Suprapubic skin (tissue), 3 donors: ENCODE results near the gene SULT1A1.

Source experiments
- POLR2A ChIP-seq, 2 donors: fragments of 450-650 bp; IDR thresholded peaks; one replicate each; pipeline ENCODE4 v1.6.1; 2017; ENCODE audit warnings: antibody characterized with exemption in 2 of 2, mild to moderate bottlenecking in 2 of 2, moderate library complexity in 2 of 2
- TF ChIP-seq, protein P1 (sequence below), 2 donors: fragments of 200-600 bp in 1 of 2; fragments of 450-650 bp in 1 of 2; sonication (generic) in 1 of 2; IDR thresholded peaks; one replicate each; pipeline ENCODE4 v1.5.1; 2016 to 2019; ENCODE audit warnings: antibody characterized with exemption in 2 of 2, mild to moderate bottlenecking in 1 of 2, moderate library complexity in 1 of 2

DNA sequence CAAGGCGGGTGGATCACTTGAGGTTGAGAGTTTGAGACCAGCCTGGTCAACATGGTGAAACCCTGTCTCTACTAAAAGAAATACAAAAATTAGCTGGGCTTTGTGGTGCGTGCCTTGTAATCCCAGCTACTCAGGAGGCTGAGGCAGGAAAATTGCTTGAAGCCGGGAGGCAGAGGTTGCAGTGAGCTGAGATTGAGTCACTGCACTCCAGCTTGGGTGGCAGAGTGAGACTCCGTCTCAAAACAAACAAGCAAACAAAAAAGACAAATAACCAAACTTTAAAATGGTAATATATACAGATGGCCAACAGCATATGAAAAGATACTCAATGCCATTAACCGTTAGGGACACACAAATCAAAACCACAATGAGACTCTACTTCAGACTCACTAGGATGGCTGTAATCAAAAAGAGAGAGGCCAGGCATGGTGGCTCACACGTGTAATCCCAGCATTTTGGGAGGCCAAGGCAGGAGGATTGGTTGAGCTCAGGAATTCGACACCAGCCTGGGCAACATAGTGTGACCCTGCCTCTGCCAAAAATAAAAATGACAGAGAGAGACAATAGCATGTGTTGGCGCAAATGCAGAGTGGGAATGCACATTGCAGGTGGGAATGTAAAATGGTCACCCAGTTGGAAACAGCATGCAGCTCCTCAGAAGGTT lies 34.3 kb downstream of the SULT1A1 start:
- TF ChIP-seq, protein P1, sequence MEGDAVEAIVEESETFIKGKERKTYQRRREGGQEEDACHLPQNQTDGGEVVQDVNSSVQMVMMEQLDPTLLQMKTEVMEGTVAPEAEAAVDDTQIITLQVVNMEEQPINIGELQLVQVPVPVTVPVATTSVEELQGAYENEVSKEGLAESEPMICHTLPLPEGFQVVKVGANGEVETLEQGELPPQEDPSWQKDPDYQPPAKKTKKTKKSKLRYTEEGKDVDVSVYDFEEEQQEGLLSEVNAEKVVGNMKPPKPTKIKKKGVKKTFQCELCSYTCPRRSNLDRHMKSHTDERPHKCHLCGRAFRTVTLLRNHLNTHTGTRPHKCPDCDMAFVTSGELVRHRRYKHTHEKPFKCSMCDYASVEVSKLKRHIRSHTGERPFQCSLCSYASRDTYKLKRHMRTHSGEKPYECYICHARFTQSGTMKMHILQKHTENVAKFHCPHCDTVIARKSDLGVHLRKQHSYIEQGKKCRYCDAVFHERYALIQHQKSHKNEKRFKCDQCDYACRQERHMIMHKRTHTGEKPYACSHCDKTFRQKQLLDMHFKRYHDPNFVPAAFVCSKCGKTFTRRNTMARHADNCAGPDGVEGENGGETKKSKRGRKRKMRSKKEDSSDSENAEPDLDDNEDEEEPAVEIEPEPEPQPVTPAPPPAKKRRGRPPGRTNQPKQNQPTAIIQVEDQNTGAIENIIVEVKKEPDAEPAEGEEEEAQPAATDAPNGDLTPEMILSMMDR (IDR thresholded peaks at IDR 0.05): no peak
- no peak for TF ChIP-seq POLR2A (IDR thresholded peaks at IDR 0.05)
